ENCODE results near the gene DEK.

DEK gene

DNA sequence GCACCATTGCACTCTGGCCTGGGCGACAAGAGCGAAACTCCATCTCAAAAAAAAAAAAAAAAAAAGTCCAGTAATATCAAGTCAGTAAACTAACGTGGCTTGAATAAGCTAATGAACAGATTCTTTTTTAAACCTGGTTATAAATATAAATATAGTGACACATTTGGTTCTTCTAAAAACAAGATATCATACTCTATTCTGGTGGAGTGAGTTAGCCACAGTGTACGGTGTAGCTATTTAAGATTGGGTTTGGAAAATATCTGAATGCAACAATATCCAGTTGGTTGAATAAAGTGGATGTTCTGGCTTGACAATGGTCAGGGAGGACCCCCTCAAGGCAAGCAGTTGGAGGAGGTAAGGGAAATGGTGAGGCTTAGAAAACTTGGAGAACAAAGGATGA, 5.9 kb upstream of the DEK start:
- no peaks in the 10 kb centered on the region for H3K36me3 ChIP-seq (replicated peaks; ENCODE audit: low read depth, low read length)
- H3K79me2 ChIP-seq (ENCODE audit: low read length) = peaks cover 6% of the 10 kb centered on the region
- H3K9ac ChIP-seq (ENCODE audit: low read length) = no peak overlapping the region
- H3K27ac ChIP-seq (ENCODE audit: low read length) = no peak overlapping the region
- H3K4me3 ChIP-seq (ENCODE audit: low read length) = no peak overlapping the region
- H3K4me1 ChIP-seq (ENCODE audit: low read length) = peaks cover 4% of the 10 kb centered on the region; the same call in 1 of the 2 replicates
- no peaks in the 10 kb centered on the region for H3K9me3 ChIP-seq (ENCODE audit: insufficient read depth, low read length)
- no peak overlapping the region for H2AFZ ChIP-seq (ENCODE audit: low read depth, low read length)
- H4K20me1 ChIP-seq (ENCODE audit: insufficient read depth, low read length) = no peaks in the 10 kb centered on the region
- no peaks in the 10 kb centered on the region for H3K27me3 ChIP-seq (ENCODE audit: low read depth, low read length)
- H3K4me2 ChIP-seq (ENCODE audit: low read length) = no peak overlapping the region
- TF ChIP-seq EZH2phosphoT487 (IDR thresholded peaks at IDR 0.05; ENCODE audit: low read depth) = no peak
- TF ChIP-seq, protein P1, sequence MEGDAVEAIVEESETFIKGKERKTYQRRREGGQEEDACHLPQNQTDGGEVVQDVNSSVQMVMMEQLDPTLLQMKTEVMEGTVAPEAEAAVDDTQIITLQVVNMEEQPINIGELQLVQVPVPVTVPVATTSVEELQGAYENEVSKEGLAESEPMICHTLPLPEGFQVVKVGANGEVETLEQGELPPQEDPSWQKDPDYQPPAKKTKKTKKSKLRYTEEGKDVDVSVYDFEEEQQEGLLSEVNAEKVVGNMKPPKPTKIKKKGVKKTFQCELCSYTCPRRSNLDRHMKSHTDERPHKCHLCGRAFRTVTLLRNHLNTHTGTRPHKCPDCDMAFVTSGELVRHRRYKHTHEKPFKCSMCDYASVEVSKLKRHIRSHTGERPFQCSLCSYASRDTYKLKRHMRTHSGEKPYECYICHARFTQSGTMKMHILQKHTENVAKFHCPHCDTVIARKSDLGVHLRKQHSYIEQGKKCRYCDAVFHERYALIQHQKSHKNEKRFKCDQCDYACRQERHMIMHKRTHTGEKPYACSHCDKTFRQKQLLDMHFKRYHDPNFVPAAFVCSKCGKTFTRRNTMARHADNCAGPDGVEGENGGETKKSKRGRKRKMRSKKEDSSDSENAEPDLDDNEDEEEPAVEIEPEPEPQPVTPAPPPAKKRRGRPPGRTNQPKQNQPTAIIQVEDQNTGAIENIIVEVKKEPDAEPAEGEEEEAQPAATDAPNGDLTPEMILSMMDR (IDR thresholded peaks at IDR 0.05; ENCODE audit: low read depth, low read length) = no peak

DNA sequence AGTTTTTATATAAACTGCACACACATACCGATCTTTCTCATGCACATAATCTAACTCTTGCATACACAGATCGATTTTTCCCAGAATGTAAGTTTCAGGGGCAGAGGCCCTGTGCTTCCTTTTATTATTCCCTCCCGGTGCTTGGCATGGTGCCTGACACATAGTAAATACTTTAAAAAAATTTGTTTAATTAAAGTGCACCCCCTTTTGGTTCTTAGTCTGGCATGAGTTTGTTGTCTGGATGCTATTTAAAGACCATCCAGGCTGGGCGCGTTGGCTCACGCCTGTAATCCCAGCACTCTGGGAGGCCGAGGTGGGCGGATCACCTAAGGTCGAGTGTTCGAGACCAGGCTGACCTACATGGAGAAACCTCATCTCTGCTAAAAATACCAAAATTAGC, 5.4 kb upstream of the DEK start:
- TF ChIP-seq, protein P1 (IDR thresholded peaks at IDR 0.05; ENCODE audit: low read depth, low read length) = no peak
- no peak for TF ChIP-seq EZH2phosphoT487 (IDR thresholded peaks at IDR 0.05; ENCODE audit: low read depth)
- Histone ChIP-seq H2AFZ (ENCODE audit: low read depth, low read length) (no peak overlapping the region), H3K4me1 (ENCODE audit: low read length) (peaks cover 6% of the 10 kb centered on the region; the same call in 1 of the 2 replicates), H3K36me3 (replicated peaks; ENCODE audit: low read depth, low read length) (no peaks in the 10 kb centered on the region), H3K9me3 (ENCODE audit: insufficient read depth, low read length) (no peaks in the 10 kb centered on the region), H3K27me3 (ENCODE audit: low read depth, low read length) (no peaks in the 10 kb centered on the region), H3K79me2 (ENCODE audit: low read length) (peaks cover 11% of the 10 kb centered on the region), H4K20me1 (ENCODE audit: insufficient read depth, low read length) (no peaks in the 10 kb centered on the region), H3K4me3 (ENCODE audit: low read length) (no peak overlapping the region), H3K4me2 (ENCODE audit: low read length) (no peak overlapping the region), H3K27ac (ENCODE audit: low read length) (no peak overlapping the region), H3K9ac (ENCODE audit: low read length) (no peak overlapping the region)

DNA sequence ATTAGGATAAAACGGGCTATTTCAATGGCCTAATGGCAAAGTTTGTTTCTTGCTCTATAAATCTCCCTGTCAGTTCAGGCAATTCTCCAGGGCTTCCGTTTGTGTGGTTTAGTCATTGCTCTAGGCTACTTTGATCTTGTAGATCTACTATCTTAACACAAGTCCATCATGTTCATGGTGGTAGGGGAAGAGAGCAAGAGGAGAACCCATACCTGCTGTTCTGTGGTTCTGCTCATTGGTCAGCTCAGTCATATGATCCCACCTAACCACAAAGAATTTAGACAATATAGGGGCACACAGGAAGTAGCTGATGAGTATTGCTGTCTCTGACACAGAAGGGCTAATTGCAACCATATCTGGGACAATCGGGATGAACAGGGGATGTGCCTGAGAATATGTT, 4.9 kb upstream of the DEK start:
- Histone ChIP-seq H3K4me3 (ENCODE audit: low read length) (no peak overlapping the region), H3K4me1 (ENCODE audit: low read length) (peaks cover 6% of the 10 kb centered on the region; the same call in 1 of the 2 replicates), H2AFZ (ENCODE audit: low read depth, low read length) (no peak overlapping the region), H3K27me3 (ENCODE audit: low read depth, low read length) (no peaks in the 10 kb centered on the region), H4K20me1 (ENCODE audit: insufficient read depth, low read length) (no peaks in the 10 kb centered on the region), H3K79me2 (ENCODE audit: low read length) (peaks cover 15% of the 10 kb centered on the region), H3K4me2 (ENCODE audit: low read length) (no peak overlapping the region), H3K36me3 (replicated peaks; ENCODE audit: low read depth, low read length) (no peaks in the 10 kb centered on the region), H3K27ac (ENCODE audit: low read length) (no peak overlapping the region), H3K9me3 (ENCODE audit: insufficient read depth, low read length) (no peaks in the 10 kb centered on the region), H3K9ac (ENCODE audit: low read length) (no peak overlapping the region)
- TF ChIP-seq, protein P1 (IDR thresholded peaks at IDR 0.05; ENCODE audit: low read depth, low read length) = no peak
- TF ChIP-seq EZH2phosphoT487 (IDR thresholded peaks at IDR 0.05; ENCODE audit: low read depth) = no peak

DNA sequence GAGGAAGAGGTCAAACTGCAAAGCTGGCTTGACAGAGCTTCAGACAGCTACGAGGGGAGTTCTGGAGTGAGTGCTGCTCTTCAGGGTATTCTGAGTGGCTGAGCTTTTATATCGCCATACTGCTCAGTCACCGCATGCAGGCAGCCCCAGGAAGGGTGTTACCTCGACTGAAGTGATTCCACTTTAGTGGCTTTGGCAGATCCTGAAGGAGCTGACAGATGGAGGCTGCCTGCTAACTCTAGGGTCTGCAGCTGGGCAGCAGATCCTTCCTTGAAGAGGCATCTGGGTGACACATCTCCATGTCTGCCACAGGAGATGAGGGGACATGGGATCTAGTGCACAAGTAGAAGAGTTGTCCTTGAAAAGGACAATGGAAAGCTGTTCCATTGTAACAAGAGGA, 3.7 kb upstream of the DEK start:
- Histone ChIP-seq H3K36me3 (replicated peaks; ENCODE audit: low read depth, low read length) (peaks cover 6% of the 10 kb centered on the region), H2AFZ (ENCODE audit: low read depth, low read length) (no peak overlapping the region), H3K4me3 (ENCODE audit: low read length) (no peak overlapping the region), H4K20me1 (ENCODE audit: insufficient read depth, low read length) (no peaks in the 10 kb centered on the region), H3K9me3 (ENCODE audit: insufficient read depth, low read length) (no peaks in the 10 kb centered on the region), H3K27me3 (ENCODE audit: low read depth, low read length) (no peaks in the 10 kb centered on the region), H3K79me2 (ENCODE audit: low read length) (peaks cover 26% of the 10 kb centered on the region), H3K4me1 (ENCODE audit: low read length) (peaks cover 6% of the 10 kb centered on the region; the same call in 1 of the 2 replicates), H3K27ac (ENCODE audit: low read length) (no peak overlapping the region), H3K4me2 (ENCODE audit: low read length) (no peak overlapping the region), H3K9ac (ENCODE audit: low read length) (no peak overlapping the region)
- no peak for TF ChIP-seq EZH2phosphoT487 (IDR thresholded peaks at IDR 0.05; ENCODE audit: low read depth)
- TF ChIP-seq, protein P1 (IDR thresholded peaks at IDR 0.05; ENCODE audit: low read depth, low read length) = no peak

All from OCI-LY3 (cell line).